Loucy (cell line): ENCODE measurements around the gene INHBC.

Source experiments
- CTCF ChIP-seq: fragments of 200-600 bp; sonication (generic); conservative IDR thresholded peaks from 2 replicates; pipeline ENCODE4 v1.5.1; 2014; ENCODE audit warnings: mild to moderate bottlenecking, antibody characterized with exemption, low read length
- EZH2phosphoT487 ChIP-seq: fragments of 200-600 bp; IDR thresholded peaks from 2 replicates; pipeline ENCODE4 v1.6.1; 2018; ENCODE audit warnings: antibody characterized with exemption, mild to moderate bottlenecking, moderate library complexity, borderline replicate concordance

- no peak for TF ChIP-seq CTCF
- no peak for TF ChIP-seq EZH2phosphoT487
Observed at GRCh38 chr12:57388425-57388824, 46.2 kb upstream of the INHBC start.
